H1 (cell line): ENCODE data around the gene UBE2E1. TPM values are rescaled to one million over a fixed set of nuclear protein-coding genes. Genes with fewer than 3 reads are reported as not detected.

Experiments
- CEBPB ChIP-seq: IDR thresholded peaks from 2 replicates; pipeline ENCODE4 v1.6.1; 2012; ENCODE audit warnings: low read depth, low read length
- CTCF ChIP-seq, 3 experiments: IDR thresholded peaks; 1 replicate in 2 of 3; 2 replicates in 1 of 3; pipeline versions ENCODE4 v1.5.1 to v1.6.1; 2011; ENCODE audit warnings: low read length in 3 of 3, mild to moderate bottlenecking in 3 of 3, inconsistent platforms in 2 of 3, low read depth in 1 of 3, moderate library complexity in 1 of 3; ENCODE audit not compliant: insufficient read depth in 1 of 3; ENCODE audit errors: control extremely low read depth in 1 of 3
- KDM1A ChIP-seq: fragments of 200-600, 300-600 bp; sonication (generic); IDR thresholded peaks from 2 replicates; pipeline ENCODE4 v1.7.1; 2016; ENCODE audit warnings: mild to moderate bottlenecking, low read length, borderline replicate concordance
- SIN3A ChIP-seq, 2 experiments: IDR thresholded peaks in 1 of 2; conservative IDR thresholded peaks in 1 of 2; 2 replicates each; pipeline ENCODE4 v1.6.1; 2011 to 2012; ENCODE audit warnings: low read length in 2 of 2, improper control_type of control experiment in 1 of 2, low read depth in 1 of 2, mild to moderate bottlenecking in 1 of 2
- polyA plus RNA-seq, 7 experiments: library from polyadenylated mRNA; depleted of rRNA in 3 of 7; stranded (reverse) in 5 of 7; unstranded in 2 of 7; fragments of >200 nt in 5 of 7; fragments of 200-250 nt in 2 of 7; gene quantifications; 1 replicate in 5 of 7; 2 replicates in 1 of 7; 4 replicates in 1 of 7; pipeline versions ENCODE4 v1.2.1 to v1.2.3, GENCODE V29; 2011 to 2013; ENCODE audit warnings: missing spikeins in 2 of 7, mixed read lengths in 2 of 7
- total RNA-seq: library from RNA; stranded (reverse); fragmentation: NEBNext Ultra II Directional; extraction: Animal tissue kit (Norgen Biotek cat#: 25700); gene quantifications from 2 replicates; pipeline ENCODE4 v1.2.1, GENCODE V29; 2021

The UBE2E1 gene
- total and polyA plus RNA-seq, 2 of the 8 experiments (the other 6 are each of a cell fraction or from before 2014, with no cell fraction given): 109 to 141 TPM

- no peak for TF ChIP-seq SIN3A (conservative IDR thresholded peaks at IDR 0.05 in 1 of 2, IDR thresholded peaks at IDR 0.05 in 1 of 2; ENCODE audit: low read depth in 1 of 2, low read length in 2 of 2)
- no peak for TF ChIP-seq CEBPB
- TF ChIP-seq KDM1A: no peak
- no peak for TF ChIP-seq CTCF (IDR thresholded peaks at IDR 0.05; ENCODE audit: control extremely low read depth in 1 of 3, insufficient read depth in 1 of 3, low read depth in 1 of 3, low read length in 3 of 3)
These were observed 26.8 kb downstream of the UBE2E1 start (continued) for GRCh38 chr3:23832523-23832922.
